HG03378 (cell line): ENCODE results near the gene GPR161.

ENCODE experiments used
- ATAC-seq: cut with Tn5 transposase; IDR thresholded peaks from one replicate; pipeline ENCODE4 v1.9.1; 2021; ENCODE audit warnings: mild to moderate bottlenecking, moderate library complexity; ENCODE audit not compliant: unreplicated experiment

GPR161 gene

GRCh38 chr1:168050307-168050706 lies 86.4 kb downstream of the GPR161 start:
- no peak for ATAC-seq

- ATAC-seq = no peak
Measured at GRCh38 chr1:168045311-168045710, 91.4 kb downstream of the GPR161 start.

- no peak for ATAC-seq
Measured at GRCh38 chr1:168042362-168042761, 94.4 kb downstream of the GPR161 start.

GRCh38 chr1:168035345-168035744 lies 101.4 kb downstream of the GPR161 start:
- no peak for ATAC-seq

- peak; percentile 49 for ATAC-seq
Measured at GRCh38 chr1:168032029-168032428, 104.7 kb downstream of the GPR161 start.

GRCh38 chr1:168031627-168032026 lies 105.1 kb downstream of the GPR161 start:
- ATAC-seq = peak; percentile 9

GRCh38 chr1:168031198-168031597 lies 105.5 kb downstream of the GPR161 start:
- no peak for ATAC-seq
